Activated T-helper 1 cell treated with anti-CD3 and anti-CD28 coated beads, Interleukin-12 subunit alpha, Interleukin-12 subunit beta, Interleukin-2, Interleukin-4 antibody, amounts not matched to agents 30 ng/mL and 10 ng/mL and 1 ng/mL, durations not matched to agents 14 hours and 24 hours and 36 hours (primary cell): ENCODE measurements around the gene GALK1. TPM values are rescaled to one million over a fixed set of nuclear protein-coding genes. Genes with fewer than 3 reads are reported as not detected.
A peak's percentile ranks its signal among the peaks of the same experiment; 100 is the strongest.

Experiments used
- DNase-seq: peaks from one replicate; pipeline ENCODE4 v3.0.0; 2021; ENCODE audit warnings: low spot score
- H3K27ac Mint-ChIP-seq: one replicate; pipeline ENCODE4 v1.8.0; 2021; ENCODE audit warnings: mild to moderate bottlenecking, mixed read lengths
- H3K27me3 Mint-ChIP-seq: one replicate; pipeline ENCODE4 v1.8.0; 2022; ENCODE audit warnings: mild to moderate bottlenecking, moderate library complexity, mixed read lengths; ENCODE audit not compliant: insufficient read depth
- H3K36me3 Mint-ChIP-seq: one replicate; pipeline ENCODE4 v1.8.0; 2021; ENCODE audit warnings: low read depth, mixed read lengths
- H3K4me1 Mint-ChIP-seq: one replicate; pipeline ENCODE4 v1.8.0; 2021; ENCODE audit warnings: low read depth, mixed read lengths
- H3K4me3 Mint-ChIP-seq: one replicate; pipeline ENCODE4 v1.8.0; 2021; ENCODE audit warnings: mild to moderate bottlenecking, moderate library complexity, mixed read lengths
- H3K9me3 Mint-ChIP-seq: one replicate; pipeline ENCODE4 v1.8.0; 2021; ENCODE audit warnings: mixed read lengths
- intact Hi-C: fragments of 100-400 bp; cut with micrococcal nuclease; formaldehyde crosslinking; loops from one replicate; pipeline ENCODE4 v1.15.1; 2024
- total RNA-seq: library from RNA; stranded (reverse); gene quantifications from 2 replicates; pipeline ENCODE4 v1.2.3, GENCODE V29; 2022

Gene GALK1
- total RNA-seq, 1 donor from 2014 or later, result 48.0 TPM

DNA sequence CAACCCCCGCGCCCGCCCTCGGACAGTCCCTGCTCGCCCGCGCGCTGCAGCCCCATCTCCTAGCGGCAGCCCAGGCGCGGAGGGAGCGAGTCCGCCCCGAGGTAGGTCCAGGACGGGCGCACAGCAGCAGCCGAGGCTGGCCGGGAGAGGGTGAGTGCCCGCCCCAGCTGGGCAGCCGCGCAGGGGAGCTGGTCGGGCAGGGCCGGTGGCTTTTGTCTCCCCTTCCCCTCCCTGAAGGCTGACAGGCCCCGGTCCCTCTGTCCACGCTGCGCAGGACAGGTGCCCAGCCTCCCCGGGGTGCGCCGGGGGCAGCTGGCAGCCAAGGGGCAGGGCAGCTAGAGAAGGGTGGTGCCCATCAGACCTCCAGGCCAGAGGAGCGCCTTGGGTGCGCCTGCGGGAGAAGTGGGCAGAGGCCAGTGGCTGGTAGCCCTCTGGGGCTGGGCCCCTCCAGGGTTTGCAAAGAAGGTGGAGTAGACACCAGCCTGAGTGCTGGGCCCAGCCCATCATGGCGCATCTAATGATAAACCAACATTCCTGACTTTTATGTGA, 43.5 kb downstream of the GALK1 start:
- DNase-seq, result no peak
- Mint-ChIP-seq H3K4me1 (peaks cover 5% of the 10 kb centered on the region), H3K4me3 (peak overlapping the region; percentile 42), H3K36me3 (no peaks in the 10 kb centered on the region), H3K27ac (no peak overlapping the region), H3K9me3 (no peaks in the 10 kb centered on the region), H3K27me3 (peaks cover 18% of the 10 kb centered on the region)
- intact Hi-C loops, result no loop called here

DNA sequence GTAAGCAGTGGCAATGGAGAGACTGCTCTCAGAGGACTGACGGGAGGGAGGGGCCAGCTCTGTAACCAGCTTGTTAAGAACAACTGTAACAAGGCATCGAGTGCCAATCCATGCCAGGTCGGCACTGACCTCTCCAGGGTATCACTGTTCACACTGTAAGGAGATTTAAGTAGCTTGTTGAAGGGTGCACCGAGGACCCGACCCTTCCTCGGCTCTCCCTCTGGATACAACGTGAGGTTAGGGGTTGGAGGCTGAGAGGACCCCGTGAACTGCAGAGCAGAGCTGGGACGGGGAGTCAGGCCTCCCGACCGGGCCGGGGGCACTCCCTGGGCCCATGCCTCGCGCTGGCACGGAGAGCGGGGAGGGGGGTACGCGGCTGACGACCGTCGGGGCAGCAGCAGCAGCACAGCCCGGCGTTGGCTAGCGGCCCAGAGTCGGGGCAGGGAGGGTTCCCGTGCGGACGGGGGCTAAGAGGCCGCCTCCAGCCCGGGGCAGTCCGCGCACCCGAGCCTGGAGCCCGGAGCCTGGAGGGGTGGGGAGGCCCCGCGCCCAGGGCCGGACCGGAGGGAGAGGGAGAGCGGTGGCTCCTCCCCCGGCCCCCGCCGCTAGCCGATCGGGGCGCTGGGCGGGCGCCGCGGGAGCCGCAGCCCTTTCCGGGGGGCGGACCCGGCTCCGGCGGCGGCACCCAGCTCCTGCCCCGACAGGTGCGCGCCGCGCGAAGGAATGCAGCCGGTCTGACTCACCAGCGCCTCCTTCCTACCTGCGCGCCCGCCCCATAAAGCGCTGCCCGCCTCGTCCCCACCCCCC, 44.1 kb downstream of the GALK1 start, which contains the start of gene ITGB4:
Gene ITGB4 (plus strand): TSS at position 804 of the 807 bp plus-strand sequence. CDS start 3,245 bp downstream, outside the sequence.
- H3K4me1 Mint-ChIP-seq, result peaks cover 5% of the 10 kb centered on the region
- intact Hi-C loops, result no loop called here
- no peaks in the 10 kb centered on the region for H3K9me3 Mint-ChIP-seq
- H3K4me3 Mint-ChIP-seq, result peak within 1 kb of the TSS; percentile 81
- H3K27me3 Mint-ChIP-seq, result peaks cover 18% of the 10 kb centered on the region
- H3K27ac Mint-ChIP-seq, result no peak within 1 kb of the TSS
- DNase-seq, result peak; percentile 64
- H3K36me3 Mint-ChIP-seq, result no peaks in the 10 kb centered on the region

DNA sequence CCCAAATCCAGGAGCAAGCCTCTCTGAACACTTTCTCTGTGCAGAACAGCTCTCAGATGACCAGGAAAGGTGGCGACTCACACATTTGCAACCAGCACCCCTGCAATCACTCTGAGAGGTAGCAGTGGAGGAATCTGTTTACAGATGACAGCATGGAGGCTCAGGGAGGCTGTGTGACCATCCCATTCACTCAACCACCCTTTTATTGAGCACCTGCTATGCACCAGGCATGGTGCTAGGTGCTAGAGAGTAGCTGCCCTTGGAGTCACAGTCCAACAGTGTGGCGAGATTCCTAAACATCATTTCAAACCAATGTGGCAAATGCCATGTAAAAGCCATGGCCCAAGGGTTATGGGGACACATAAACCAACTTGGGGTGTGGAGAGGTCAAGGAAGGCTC, 45.3 kb downstream of the GALK1 start:
- peaks cover 5% of the 10 kb centered on the region for H3K4me1 Mint-ChIP-seq

DNA sequence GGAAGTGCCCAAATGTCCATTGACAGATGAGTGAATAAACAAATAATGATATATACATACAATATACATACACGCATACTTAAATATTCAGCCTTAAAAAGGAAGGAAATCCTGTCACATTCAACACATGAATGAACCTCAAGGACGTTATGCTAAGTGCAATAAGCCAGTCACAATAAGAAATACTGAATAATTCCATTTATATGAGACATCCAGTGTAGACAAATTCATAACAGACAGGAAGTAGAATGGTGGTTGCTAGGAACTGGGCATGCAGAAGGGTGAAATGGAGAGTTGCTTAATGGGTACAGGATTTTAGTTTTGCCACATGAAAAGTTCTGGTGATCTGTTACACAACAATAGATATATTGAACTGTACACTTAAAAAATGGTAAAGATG, 52.5 kb downstream of the GALK1 start:
- no peak for DNase-seq
- Mint-ChIP-seq H3K27ac (no peak overlapping the region), H3K4me1 (no peaks in the 10 kb centered on the region), H3K27me3 (peaks cover 3% of the 10 kb centered on the region), H3K4me3 (no peak overlapping the region), H3K9me3 (no peaks in the 10 kb centered on the region), H3K36me3 (peaks cover 7% of the 10 kb centered on the region)
- intact Hi-C loops, result no loop called here

More for the DNA sequence above, 45.3 kb downstream of the GALK1 start:
- H3K36me3 Mint-ChIP-seq, result no peaks in the 10 kb centered on the region
- H3K4me3 Mint-ChIP-seq, result peak overlapping the region; percentile 81
- intact Hi-C loops, result no loop called here
- no peaks in the 10 kb centered on the region for H3K9me3 Mint-ChIP-seq
- DNase-seq, result no peak
- no peak overlapping the region for H3K27ac Mint-ChIP-seq
- peaks cover 15% of the 10 kb centered on the region for H3K27me3 Mint-ChIP-seq

Other genes starting within 250 kb of the GALK1 start
- 0.88 and 2.0 TPM in 2 replicates for gene CASKIN2, start 249.7 kb downstream of the GALK1 start, total RNA-seq
- gene TSEN54, start 248.7 kb downstream of the GALK1 start, total RNA-seq, result 65.9 and 72.6 TPM in 2 replicates
- gene LLGL2, start 239.5 kb downstream of the GALK1 start, total RNA-seq, result 7.1 and 8.2 TPM in 2 replicates
- 16.2 and 18.1 TPM in 2 replicates for gene MYO15B, start 177.4 kb downstream of the GALK1 start, total RNA-seq
- 0.05 TPM in 1 of 2 replicates, not detected in the other for gene SMIM5, start 131.8 kb downstream of the GALK1 start, total RNA-seq
- 29.9 and 34.1 TPM in 2 replicates for gene RECQL5, start 98.0 kb downstream of the GALK1 start, total RNA-seq
- gene SAP30BP, start 97.9 kb downstream of the GALK1 start, total RNA-seq, result 113 and 117 TPM in 2 replicates
- gene ITGB4, start 43.7 kb downstream of the GALK1 start, total RNA-seq, result 1.4 and 2.7 TPM in 2 replicates
- 26.0 and 26.9 TPM in 2 replicates for gene UNK, start 19.6 kb upstream of the GALK1 start, total RNA-seq
- gene UNC13D, start 79.2 kb upstream of the GALK1 start, total RNA-seq, result 185 and 186 TPM in 2 replicates
- gene WBP2, start 90.1 kb upstream of the GALK1 start, total RNA-seq, result 68.8 and 74.4 TPM in 2 replicates
- 30.5 and 32.7 TPM in 2 replicates for gene TRIM47, start 113.4 kb upstream of the GALK1 start, total RNA-seq
- gene TRIM65, start 131.8 kb upstream of the GALK1 start, total RNA-seq, result 45.0 and 53.7 TPM in 2 replicates
- 151 and 160 TPM in 2 replicates for gene MRPL38, start 139.7 kb upstream of the GALK1 start, total RNA-seq
- gene FBF1, start 175.8 kb upstream of the GALK1 start, total RNA-seq, result 19.4 and 20.0 TPM in 2 replicates
- gene ACOX1, start 214.0 kb upstream of the GALK1 start, total RNA-seq, result 25.3 and 28.2 TPM in 2 replicates
- 10.7 and 15.4 TPM in 2 replicates for gene TEN1, start 214.0 kb upstream of the GALK1 start, total RNA-seq
- 4.9 and 5.3 TPM in 2 replicates for gene CDK3, start 235.7 kb upstream of the GALK1 start, total RNA-seq